ENCODE results near the gene NOS2.
A peak's percentile ranks its signal among the peaks of the same experiment; 100 is the strongest.
"Not testable (repeated sequence)": the region's sequence is repeated elsewhere in the genome, so short reads cannot be mapped to it uniquely, and the experiment has no call there.

The NOS2 gene

DNA sequence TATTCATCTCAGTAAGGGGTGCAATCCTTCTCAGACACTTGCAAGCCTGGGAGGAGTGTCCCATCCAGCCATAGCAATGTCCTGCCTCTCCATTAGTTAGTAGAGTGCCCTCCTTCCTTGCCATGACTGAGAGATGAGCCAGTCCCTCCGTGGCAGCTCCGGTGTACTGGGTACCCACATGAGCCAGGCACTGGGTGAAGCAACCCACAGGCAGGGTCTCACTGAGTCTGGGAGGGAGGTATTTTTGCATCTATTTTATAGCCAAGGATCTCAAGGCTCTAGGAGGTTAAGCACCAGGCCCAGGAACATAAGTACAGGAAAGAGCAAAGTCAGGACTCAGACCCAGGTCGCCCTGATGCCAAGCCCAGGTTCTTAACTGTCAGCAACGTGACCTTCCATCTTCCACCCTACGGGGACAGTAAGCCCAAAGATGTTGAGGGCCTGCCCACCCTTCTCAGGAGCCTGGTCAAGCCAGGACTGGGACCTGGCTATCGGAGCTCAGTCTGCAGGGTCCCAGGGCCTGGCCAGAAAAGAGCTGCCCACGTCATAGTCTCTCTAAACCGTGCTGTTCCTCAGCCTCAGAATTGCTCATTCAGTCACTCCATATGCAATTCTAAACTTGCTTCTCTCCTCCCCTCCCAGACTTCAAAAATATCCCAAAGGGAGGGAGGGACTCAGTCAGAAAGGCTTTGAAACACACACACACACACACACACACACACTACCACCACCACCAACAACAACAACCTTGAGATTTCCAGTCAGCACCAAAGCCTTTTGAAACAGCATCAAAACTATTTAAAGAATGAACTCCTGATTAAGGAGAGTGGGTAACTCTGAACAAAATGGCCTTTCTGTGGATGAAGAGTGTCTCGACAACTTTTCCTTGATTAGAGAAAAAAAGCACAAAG is 16.6 kb downstream of the NOS2 start:
- no peak for DNase-seq

DNA sequence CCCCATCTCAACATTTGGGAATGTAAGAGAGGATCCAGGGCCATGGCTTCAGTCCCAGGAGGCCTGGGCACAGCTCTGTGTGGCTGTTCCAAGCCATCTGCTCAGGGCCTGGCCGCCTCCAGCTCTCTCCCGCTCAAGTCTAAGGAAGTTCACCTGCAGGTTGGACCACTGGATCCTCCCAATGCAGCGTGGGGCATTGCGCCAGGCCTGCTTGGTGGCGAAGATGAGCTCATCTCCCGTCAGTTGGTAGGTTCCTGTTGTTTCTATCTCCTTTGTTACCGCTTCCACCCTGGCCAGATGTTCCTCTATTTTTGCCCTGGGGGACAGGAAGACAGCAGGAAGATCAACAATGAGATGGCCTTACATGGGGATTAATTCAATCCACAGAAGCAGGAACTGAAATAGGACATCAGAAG is 17.5 kb downstream of the NOS2 start:
- DNase-seq, result peak; percentile 5 to 16

GRCh38 chr17:27780828-27781404 is 19.4 kb downstream of the NOS2 start:
- DNase-seq, result no peak

GRCh38 chr17:27780092-27780827 is 20.1 kb downstream of the NOS2 start:
- no peak for DNase-seq

DNA sequence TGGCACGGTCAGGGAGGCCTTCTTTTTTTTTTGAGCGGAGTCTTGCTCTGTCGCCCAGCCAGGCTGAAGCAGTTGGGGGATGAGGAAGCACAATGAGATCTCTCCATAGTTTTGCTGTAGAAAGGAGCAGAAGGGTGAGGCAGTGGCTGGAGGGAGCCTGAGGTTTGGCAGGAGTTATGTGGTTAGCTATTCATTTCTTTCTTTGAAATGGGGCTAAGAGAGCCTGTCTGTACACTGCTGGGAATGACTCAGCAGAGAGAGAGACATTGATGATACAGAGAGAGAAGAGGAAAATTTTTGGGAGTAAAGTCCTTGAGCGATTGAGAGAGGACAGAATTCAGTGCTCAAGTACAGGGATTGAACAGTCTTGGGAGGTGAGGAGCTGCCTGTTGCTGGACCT is 22.1 kb downstream of the NOS2 start:
- DNase-seq, result no peak

DNA sequence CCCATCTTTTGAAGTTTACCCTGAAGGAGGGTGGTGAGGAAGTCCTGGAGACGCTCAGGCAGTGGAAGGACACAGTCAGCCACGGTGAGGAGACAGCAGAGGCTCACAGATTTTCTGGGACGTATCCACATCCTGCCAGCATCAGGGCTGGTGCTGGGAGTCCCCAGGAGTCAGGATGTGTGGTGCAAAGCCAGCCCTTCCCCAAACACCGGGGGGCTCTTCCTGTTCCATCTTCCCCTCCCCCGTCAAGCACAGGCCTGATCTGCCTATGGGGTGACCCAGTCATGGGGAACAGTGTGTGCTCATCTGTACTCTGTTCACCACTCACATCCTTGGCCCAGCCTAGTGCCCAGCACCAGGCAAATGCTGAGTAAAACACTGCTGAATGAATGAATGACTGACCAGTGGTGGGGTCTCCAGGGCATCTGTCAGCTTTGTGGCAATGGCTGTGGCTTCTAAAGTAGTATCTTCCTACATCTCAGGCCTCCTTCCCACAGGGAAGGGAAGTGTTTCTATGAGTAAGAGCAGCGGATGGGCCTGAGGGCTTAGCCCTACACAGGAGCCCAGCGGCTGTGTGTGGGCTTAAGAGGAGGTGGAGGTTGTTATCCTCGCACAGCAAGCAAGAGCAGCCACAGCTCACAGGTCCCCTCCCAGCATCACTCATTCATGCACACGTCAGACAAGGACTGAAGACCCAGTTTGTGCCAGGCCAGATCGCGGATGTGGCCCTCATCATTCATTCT is 23.3 kb downstream of the NOS2 start:
- no peak for DNase-seq

GRCh38 chr17:27771586-27771985 is 28.7 kb downstream of the NOS2 start:
- DNase-seq, result no peak

DNA sequence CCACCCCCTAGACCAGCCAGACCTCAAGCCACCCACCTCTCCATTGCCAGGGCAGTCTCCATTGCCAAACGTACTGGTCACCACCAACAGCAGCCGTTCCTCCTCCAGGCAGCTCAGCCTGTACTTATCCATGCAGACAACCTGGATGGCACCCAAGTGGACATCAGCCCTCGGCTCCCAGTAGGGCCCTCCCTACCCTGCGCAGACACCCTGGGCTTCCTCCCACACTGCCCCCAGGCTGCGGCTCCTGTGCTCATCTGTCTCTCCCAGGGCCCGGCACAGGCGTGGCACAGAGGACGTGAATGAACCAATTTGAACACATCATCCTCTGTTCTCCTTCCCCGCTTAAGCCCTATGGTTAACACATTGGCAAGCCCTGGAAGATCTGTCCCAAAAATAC is 29.5 kb downstream of the NOS2 start:
- DNase-seq, result no peak

- DNase-seq, result no peak
These were observed 31.4 kb downstream of the NOS2 start for GRCh38 chr17:27768858-27769410.

GRCh38 chr17:27766438-27766837 is 33.9 kb downstream of the NOS2 start:
- DNase-seq, result no peak

- no peak for DNase-seq
These were observed 35.0 kb downstream of the NOS2 start for GRCh38 chr17:27765353-27765752.

- no peak for DNase-seq
These were observed 35.7 kb downstream of the NOS2 start for GRCh38 chr17:27764589-27764988.

- DNase-seq, result no peak
These were observed 37.6 kb downstream of the NOS2 start for GRCh38 chr17:27762527-27763305.

GRCh38 chr17:27760931-27761330 is 39.4 kb downstream of the NOS2 start:
- not testable (repeated sequence) for DNase-seq

GRCh38 chr17:27760069-27760885 is 40.1 kb downstream of the NOS2 start:
- peak; percentile 11 to 51 for DNase-seq

GRCh38 chr17:27759528-27759927 is 40.8 kb downstream of the NOS2 start:
- no peak for DNase-seq

DNA sequence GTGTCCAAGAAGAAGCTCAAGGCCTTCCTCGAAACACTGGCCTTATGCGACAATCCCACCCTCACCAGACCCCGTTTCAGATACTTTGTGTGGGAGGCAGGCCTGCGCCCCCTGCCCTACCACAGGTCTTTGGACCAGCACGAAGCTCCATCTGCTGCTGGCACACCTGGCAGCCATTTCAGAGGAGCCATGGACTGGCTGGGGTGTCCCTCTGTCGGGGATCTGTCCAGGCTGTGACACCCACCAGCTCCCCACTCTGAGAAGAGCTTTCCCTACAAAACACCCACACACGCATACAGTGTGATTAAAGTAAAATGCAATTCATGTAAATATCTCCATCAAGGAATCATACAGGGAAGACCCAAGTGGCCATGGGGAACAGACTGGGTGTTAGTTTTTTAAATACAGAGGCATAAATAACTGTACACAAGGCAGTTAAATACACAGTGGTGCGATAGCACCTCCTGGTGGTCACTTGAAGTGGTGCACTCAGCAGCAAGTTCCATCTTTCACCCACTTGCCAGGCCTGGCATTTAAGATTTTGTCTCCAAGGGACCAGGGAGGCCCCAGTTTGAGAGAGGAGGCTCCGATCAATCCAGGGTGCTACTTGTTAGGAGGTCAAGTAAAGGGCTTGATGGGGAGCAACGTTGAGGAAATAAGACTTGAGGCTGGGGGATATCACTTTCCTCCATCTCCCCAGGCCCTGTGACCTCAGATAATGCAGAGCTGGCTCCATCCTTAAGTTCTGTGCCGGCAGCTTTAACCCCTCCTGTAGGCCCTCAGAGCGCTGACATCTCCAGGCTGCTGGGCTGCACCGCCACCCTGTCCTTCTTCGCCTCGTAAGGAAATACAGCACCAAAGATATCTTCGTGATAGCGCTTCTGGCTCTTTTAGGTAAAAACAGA is 43.6 kb downstream of the NOS2 start:
- DNase-seq, result peak in 1 of 2 experiments; percentile 55

GRCh38 chr17:27755706-27756466 is 44.4 kb downstream of the NOS2 start:
- no peak for DNase-seq

DNA sequence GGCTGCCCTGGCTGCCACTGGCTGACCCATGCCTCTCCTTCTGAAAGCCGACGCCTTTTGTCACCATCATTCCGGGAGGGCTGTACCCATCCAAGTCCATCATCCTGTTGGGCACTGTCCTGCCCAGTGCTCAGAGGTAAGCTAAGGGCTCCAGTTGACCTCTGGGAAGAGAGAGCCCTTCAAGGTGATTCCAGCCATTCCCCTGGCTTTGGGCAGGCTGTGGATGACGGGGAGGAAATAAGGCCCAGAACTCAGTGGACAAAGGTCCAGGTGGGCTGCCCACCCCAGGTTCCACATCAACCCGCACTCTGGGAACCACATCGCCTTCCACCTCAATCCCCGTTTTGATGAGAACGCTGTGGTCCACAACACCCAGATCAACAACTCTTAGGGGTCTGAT is 45.8 kb downstream of the NOS2 start:
- no peak for DNase-seq

Measured in NCI-H446 (cell line).